NCI-H2196 (cell line): ENCODE data around the gene CHST8.
A peak's percentile ranks its signal among the peaks of the same experiment; 100 is the strongest.

ENCODE experiments used
- DNase-seq: peaks from one replicate; lab custom pipeline; 2025; ENCODE audit not compliant: unreplicated experiment; lab: John Stamatoyannopoulos, UW

Gene CHST8

DNA sequence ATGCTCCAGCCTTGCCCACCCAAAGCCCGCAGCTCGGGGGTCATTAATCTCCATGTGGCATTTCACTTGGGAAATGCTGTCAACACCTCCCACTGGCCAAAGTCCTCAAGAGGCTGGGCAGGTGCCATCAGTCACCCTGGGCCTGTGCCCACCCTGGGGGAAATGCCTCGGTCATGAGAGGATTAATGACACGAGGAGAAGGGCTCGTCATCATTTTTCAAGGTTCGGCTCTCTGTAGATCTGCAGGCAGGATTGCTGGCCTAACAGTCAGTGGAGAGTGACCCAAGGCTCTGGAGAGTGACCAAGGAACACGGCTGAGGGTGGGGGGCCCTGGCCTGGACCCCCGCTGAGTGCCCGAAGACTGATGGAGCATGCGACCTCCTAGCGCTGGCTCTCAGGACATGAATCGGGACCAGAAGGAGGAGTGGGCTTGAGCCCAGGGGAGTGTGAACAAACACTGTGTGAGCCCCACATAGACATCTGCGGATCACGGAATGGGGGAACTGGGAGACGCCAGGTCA lies 159.7 kb downstream of the CHST8 start:
- no peak for DNase-seq

DNA sequence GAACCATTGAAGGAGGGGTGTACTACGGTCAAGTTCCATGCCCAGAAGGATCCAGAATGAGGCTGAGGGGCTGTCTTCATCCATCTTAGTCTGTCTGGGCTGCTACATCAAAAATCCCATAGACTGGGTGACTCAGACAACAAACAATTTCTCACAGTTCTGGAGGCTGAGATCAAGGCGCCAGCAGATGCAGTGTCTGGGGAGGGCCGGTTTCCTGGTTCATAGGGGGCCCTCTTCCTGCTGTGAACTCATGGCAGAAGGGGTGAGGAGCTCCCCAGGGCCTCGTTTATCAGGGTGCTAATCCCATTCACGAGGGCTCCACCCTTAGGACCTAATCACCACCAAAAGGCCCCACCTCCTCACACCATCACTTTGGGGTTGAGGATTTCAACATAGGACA lies 160.2 kb downstream of the CHST8 start:
- DNase-seq = no peak

DNA sequence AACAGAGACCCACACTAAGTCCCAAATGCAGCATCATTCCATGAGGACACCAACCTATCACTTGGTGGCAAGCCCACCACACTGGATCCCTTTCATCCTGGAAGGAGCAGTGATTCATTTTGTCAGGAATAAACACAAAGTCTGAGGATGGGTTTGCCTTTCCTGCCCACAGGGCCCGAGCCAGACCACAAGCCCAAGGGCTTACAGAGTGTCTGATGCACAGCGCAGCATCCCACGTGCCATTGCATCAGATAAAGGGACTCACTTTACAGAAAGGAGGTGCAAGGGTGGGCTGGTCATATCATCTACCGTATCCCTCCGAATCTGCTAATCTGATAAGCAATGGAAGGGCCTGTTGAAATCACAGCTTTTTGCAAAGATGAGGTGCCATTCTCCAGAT lies 162.7 kb downstream of the CHST8 start:
- DNase-seq = no peak

DNA sequence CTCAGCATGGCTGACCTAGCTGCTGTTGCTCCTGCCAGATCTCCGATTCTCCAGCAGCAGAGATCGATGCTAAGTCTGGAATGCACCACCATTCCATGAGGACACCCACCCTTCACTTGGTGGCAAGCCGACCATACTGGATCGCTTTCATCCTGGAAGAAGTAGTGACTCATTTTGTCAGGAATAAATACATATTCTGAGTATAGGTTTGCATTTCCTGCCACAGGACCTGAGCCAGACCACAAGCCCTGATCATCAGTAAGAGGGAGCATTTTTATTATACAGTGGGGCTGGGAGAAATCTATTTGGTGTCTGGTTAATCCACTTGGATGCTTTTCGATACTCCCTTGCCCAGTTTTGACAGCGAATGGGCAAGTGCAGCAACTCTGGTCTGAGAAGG lies 164.0 kb downstream of the CHST8 start:
- DNase-seq = no peak

- DNase-seq = no peak
These were observed 166.9 kb downstream of the CHST8 start for GRCh38 chr19:33788676-33789075.

DNA sequence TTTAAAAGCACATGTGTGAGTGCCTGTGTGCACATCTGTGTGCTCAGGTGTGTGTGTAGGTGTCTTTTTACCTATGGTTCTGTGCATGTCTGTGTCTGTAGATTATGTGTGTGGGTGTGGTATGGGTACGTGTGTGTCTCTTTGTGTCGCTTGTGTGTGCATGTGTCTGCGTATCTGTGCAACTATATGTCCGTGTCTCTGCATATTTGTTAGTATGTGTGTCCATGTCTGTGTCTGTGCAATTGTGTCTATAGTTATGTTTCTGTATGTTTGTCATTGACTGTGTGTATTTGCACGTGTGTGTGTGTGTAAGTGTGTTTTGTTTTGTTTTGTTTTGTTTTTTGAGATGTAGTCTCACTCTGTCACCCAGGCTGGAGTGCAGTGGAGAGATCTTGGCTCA lies 167.6 kb downstream of the CHST8 start:
- no peak for DNase-seq

DNA sequence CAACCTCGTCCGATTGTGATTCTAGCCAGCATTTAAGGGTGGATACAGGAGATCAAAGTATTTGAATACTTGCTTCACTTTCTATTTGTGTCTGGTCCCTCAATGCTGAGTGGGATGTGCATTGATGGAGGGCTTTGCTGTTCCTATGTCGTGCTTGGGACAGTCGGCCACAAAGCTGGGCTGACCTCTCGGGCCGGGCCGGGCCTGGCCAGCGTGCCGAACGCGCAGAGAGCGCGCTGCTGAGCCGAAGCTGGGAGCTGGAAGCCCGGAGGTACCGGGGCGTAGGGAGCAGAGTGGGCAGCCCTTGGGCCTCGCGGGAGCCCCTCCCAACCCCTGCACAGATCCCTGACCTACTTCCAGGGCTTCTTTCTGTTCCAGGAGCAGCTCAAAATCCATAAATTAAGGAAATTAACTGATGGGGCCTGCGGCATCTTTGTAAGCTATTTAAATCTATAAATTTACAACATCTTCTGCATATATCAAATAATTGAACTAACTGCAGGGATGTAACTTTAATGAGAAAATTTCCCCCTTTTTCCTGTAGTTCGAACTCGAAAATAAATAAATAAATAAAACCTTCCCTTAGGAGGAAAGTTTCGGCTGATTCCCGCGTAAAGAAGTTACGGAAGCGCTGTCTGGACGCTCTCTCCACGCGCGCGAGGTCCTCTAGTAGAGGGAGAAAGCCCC lies 173.1 kb downstream of the CHST8 start:
- no peak for DNase-seq

- DNase-seq = peak; percentile 80
These were observed 173.8 kb downstream of the CHST8 start for GRCh38 chr19:33795370-33796163.

DNA sequence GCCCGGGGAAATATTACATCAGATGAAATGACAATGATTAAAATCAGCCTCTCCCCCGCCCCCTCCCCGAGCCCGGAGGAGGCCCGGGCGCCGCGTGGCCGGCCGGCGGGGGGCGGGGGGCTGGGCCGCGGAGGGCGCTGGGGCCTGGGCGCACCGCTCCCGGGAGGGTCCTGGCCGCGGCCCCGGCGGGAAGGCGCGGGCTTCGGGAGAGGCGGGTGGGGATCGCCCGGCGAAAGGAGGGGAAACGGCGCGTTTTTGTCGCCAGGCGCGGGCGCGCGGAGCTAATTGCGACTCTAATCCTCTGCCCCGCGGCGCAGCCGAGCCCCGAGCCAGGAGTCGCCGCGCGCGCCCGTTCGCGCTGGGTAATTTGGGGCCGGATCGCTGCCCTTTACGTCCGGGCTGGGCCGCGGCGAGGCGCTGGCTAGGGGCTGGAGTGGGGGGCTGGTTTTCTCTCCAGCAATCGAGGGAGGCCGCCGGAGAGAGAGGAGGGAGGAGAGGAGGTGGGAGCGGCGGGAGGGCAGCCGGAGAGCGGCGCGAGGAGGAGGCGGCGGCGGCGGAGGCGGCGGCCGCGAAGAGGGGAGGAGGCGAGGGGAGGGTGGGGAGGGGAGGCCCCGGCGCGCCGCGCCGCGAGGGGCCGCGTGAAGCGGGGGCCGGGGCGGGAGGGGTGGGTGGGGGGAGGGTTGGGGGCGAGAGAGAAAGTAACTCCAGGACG lies 174.6 kb downstream of the CHST8 start, which contains the start of gene KCTD15:
KCTD15 (plus strand) TSS at position 707 of the 712 bp plus-strand sequence. CDS start 3,585 bp downstream, outside the sequence.
- DNase-seq = peak; percentile 62

- DNase-seq = no peak
These were observed 176.3 kb downstream of the CHST8 start for GRCh38 chr19:33797802-33798671.

DNA sequence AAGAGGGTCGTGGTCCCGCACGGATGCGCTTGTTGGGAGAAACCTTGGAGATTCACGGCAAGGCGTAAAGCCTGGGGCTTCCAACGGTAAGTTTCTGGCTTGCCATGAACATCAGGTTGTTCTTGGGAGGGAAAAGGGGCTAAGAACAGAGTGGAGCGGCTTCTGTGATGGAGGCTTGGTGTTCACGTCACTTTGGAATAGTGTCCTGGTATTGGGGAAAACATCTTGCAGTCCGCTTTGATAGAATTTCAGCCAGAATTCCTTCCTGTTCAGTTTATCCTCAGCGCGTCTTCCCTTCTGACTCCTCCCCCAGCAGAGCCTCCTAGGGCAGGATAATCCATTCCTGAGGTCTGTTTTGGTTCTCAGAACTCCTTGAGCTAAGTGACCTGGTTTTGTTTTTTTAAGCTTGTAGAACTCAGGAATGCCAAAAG lies 176.9 kb downstream of the CHST8 start:
- DNase-seq = no peak

DNA sequence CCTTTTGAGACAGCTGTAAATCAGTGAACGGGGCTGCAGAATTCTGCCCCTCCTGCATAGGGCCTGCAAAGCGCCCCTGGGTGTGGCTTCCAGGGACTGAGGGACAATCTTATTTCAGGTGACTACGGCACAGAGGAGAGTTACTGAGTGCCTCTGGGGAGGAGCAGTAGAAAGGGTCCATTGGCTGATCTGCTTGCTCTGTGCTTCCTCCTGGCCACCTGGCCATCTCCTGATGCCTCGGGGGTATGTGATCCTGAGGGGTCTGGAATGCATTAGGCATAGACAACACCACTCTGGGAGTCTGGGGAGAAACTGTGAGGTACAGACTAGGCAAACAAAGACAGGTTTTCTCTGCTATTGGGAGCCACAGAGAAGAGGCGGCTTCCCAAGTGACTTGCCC lies 177.7 kb downstream of the CHST8 start:
- no peak for DNase-seq

DNA sequence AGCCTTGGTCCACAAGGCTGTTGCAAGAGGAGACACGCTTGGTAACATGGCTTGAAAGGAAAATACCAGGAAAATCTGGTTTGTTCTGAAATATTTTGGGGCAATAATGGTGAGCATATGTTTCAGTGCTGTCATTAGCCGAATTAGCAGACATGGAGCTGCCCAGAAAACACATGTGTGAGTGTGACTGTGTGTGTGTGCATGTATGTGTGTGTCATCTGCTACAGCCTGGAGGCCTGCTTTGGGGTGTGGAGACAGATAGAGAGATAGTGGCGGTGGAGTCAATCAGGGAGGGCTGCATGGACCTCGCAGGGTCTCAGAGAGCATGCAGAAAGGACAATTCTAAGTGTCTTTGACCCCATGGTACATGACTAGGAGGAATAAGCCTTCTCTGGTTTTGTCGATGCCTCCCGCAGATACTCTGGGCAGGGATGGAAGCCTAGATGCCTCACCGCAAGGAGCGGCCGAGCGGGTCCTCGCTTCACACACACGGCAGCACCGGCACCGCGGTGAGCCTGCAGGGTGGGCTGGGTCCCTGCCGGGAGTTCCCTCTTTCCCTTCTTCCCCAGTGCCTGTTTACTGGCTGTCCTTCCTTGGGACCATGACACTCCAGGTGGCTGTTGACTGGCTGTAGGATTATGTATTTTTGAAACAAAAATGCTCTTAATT lies 178.4 kb downstream of the CHST8 start:
- no peak for DNase-seq

- DNase-seq = no peak
These were observed 179.7 kb downstream of the CHST8 start for GRCh38 chr19:33801411-33801810.

DNA sequence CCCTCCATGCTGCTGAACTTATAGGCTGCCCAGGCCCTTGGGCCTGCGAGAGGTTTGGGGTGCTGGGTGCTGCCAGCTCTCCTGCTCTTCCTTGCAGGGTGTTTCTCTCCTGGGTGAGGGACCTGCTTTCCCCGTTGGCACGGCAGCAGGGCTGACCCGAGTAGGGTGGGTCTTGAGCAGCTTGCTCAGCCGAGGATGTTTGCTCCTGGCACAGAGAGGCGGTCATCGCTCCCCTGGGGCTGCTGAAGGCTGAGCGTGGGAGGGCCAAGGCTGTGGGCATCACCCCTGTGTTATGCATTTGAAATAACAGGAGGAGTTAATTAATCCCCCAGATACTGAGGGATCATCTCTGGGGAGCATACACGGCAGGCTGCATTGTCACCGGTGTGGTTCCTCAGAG lies 180.2 kb downstream of the CHST8 start:
- DNase-seq = no peak

GRCh38 chr19:33802801-33803200 lies 181.0 kb downstream of the CHST8 start:
- no peak for DNase-seq

- DNase-seq = no peak
These were observed 181.6 kb downstream of the CHST8 start for GRCh38 chr19:33803383-33803782.

DNA sequence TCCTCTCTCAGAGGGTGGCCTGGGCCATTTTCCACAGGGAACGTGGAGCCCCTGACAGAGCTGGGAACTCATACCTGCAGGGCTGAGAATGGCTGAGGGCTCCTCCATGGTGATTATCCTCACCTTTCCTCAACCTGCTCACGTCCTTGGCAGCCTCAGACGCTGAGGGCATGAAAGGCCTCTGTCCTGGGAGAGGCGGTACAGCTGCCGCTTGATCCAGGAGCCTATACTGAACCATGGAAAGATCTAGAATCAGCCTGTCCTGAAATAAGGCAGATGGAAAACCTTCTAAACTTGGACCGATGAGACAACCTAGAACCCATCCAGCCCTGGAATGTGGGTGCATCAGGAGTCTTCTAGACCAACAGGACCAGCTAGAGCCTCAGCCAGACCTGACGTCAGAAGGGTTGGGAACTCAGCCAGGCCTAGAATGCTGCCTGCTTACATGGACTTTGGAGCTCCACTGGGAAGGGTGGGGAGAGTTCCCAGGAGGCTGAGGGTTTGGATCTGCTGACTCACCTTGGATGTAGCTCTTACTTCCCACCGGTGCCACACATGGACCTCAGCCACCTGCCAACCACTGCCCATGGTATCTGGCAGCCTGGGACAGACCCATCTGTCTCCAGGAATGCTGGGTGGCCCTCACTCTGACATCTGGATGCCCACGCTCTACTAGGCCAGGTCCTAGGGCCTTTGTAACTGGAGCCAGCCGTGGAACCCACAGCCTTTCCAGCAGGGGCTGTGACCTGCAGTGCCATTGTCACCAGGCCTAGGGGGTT lies 182.5 kb downstream of the CHST8 start:
- DNase-seq = no peak

DNA sequence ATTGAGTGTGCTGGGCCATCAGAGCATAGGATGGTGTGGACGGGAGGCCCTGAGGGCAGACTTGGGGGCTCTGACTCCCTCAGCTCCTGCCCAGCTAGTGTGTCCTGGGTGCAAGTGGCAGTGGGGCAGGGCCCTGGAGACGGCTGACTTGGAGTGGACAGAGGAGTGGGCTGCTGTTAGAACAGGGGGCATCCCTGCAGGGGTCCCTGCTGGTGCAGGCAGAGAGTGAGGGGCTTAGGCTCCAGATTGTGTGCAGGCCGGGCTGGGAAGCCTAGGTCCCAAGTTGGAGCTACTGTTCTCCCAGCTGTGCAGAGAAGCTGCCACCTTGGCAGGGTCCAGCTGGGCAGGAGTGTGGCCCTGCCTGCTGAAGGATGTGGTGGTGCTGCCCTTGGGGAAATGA lies 183.6 kb downstream of the CHST8 start:
- no peak for DNase-seq
